ENCODE data around the gene MYRF. TPM values are rescaled to one million over a fixed set of nuclear protein-coding genes. Genes with fewer than 3 reads are reported as not detected.

MYRF gene
- total RNA-seq, 2 experiments from 2014 or later = 0.97 to 1.6 TPM

DNA sequence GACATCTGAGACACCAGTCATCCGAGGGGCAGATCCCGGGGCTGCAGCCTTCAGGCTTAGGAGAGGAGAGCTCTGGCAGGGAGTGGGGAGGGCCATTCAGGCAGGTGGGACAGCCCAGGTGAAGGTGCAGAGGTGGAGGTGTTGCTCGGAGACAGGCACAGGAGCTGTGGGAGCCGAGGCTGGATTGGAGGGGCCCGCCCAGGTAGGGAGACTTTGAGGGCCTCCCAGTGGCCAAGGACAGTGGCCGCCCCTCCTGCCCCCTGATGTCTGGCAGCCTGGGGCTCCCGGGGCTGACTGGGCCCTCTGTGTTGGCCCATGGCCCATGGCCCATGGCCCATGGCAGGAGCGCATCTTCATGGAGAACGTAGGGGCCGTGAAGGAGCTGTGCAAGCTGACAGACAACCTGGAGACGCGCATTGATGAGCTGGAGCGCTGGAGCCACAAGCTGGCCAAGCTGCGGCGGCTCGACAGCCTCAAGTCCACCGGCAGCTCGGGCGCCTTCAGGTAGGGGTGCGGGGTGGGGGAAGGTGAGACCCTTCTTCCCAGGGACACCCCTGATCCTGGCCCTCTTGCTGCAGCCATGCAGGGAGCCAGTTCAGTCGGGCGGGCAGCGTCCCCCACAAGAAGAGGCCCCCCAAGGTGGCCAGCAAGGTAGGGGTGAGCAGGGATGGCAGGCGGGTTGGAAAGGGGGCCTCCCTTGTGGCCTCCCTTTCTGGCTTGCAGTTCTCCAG, 26.6 kb downstream of the MYRF start:
- no peak for TF ChIP-seq CTCF (IDR thresholded peaks at IDR 0.05)
- Mint-ChIP-seq H3K36me3 (ENCODE audit: low read depth) (peaks cover 7% of the 10 kb centered on the region), H3K4me1 (ENCODE audit: low read depth) (peaks cover 13% of the 10 kb centered on the region), H3K4me3 (no peak overlapping the region), H3K9me3 (no peaks in the 10 kb centered on the region), H3K27me3 (peaks cover 2% of the 10 kb centered on the region), H3K27ac (no peak overlapping the region)
- intact Hi-C loops (cut with micrococcal nuclease) = no loop called here
- CTCF ChIA-PET = interaction anchor here (0.6 to 2.8 kb wide), 4 partner anchors 9 to 192 kb away, joined by 3 to 9 read pairs (median 3); partner anchors contain the start of genes FEN1 and TMEM258
- POLR2A ChIA-PET = interaction anchor here (0.5 to 4.3 kb wide), 4 partner anchors 10 to 1107 kb away, joined by 3 to 32 read pairs (median 6); partner anchors contain the start of genes FEN1 and TMEM258
- DNase-seq = no peak
- ATAC-seq = no peak

GRCh38 chr11:61779666-61780525, 27.5 kb downstream of the MYRF start:
- ChIA-PET CTCF (interaction anchor here (1.0 to 2.8 kb wide), 3 partner anchors 12 to 193 kb away, joined by 3 to 9 read pairs (median 5); partner anchors contain the start of genes FEN1 and TMEM258), POLR2A (interaction anchor here (0.5 to 4.3 kb wide), 4 partner anchors 11 to 1106 kb away, joined by 3 to 32 read pairs (median 6); partner anchors contain the start of genes FEN1 and TMEM258)
- intact Hi-C loops (cut with micrococcal nuclease) = no loop called here
- Mint-ChIP-seq H3K4me1 (ENCODE audit: low read depth) (peaks cover 13% of the 10 kb centered on the region), H3K27me3 (peaks cover 2% of the 10 kb centered on the region), H3K27ac (no peak overlapping the region), H3K36me3 (ENCODE audit: low read depth) (peaks cover 9% of the 10 kb centered on the region), H3K4me3 (no peak overlapping the region), H3K9me3 (no peaks in the 10 kb centered on the region)
- no peak for TF ChIP-seq CTCF (IDR thresholded peaks at IDR 0.05)
- ATAC-seq = no peak
- DNase-seq = no peak

GRCh38 chr11:61780581-61781162, 28.2 kb downstream of the MYRF start:
- Mint-ChIP-seq H3K4me3 (no peak overlapping the region), H3K4me1 (ENCODE audit: low read depth) (peaks cover 13% of the 10 kb centered on the region), H3K27me3 (peaks cover 2% of the 10 kb centered on the region), H3K27ac (no peak overlapping the region), H3K9me3 (no peaks in the 10 kb centered on the region), H3K36me3 (ENCODE audit: low read depth) (peaks cover 9% of the 10 kb centered on the region)
- no peak for DNase-seq
- no peak for TF ChIP-seq CTCF (IDR thresholded peaks at IDR 0.05)
- CTCF ChIA-PET = interaction anchor here (1.7 to 2.8 kb wide), 2 partner anchors 11 to 16 kb away, joined by 5 to 9 read pairs; partner anchors contain the start of genes FEN1 and TMEM258
- POLR2A ChIA-PET = interaction anchor here (2.1 to 4.3 kb wide), 2 partner anchors 12 to 16 kb away, joined by 9 to 32 read pairs; partner anchors contain the start of genes FEN1 and TMEM258
- ATAC-seq = no peak
- intact Hi-C loops (cut with micrococcal nuclease) = no loop called here

- TF ChIP-seq CTCF (IDR thresholded peaks at IDR 0.05) = no peak
- peaks cover 11% of the 10 kb centered on the region for H3K4me1 Mint-ChIP-seq (ENCODE audit: low read depth)
- CTCF ChIA-PET = interaction anchor here (0.7 to 1.7 kb wide), 3 partner anchors 15 to 32 kb away, joined by 3 to 5 read pairs (median 4); no protein-coding TSS in a partner anchor
- H3K27me3 Mint-ChIP-seq = peaks cover under 1% of the 10 kb centered on the region
- no peak overlapping the region for H3K4me3 Mint-ChIP-seq
- no peak for ATAC-seq
- intact Hi-C loops (cut with micrococcal nuclease) = no loop called here
- DNase-seq = no peak
- no peaks in the 10 kb centered on the region for H3K9me3 Mint-ChIP-seq
- POLR2A ChIA-PET = interaction anchor here (4.3 kb wide), 1 partner anchor 11 kb away, joined by 32 read pairs; the partner anchor contains the start of genes FEN1 and TMEM258
- no peak overlapping the region for H3K27ac Mint-ChIP-seq
- H3K36me3 Mint-ChIP-seq (ENCODE audit: low read depth) = peaks cover 9% of the 10 kb centered on the region
Observed at GRCh38 chr11:61781585-61781984, 29.1 kb downstream of the MYRF start.
